ENCODE results near the gene FDX2. TPM values are rescaled to one million over a fixed set of nuclear protein-coding genes. Genes with fewer than 3 reads are reported as not detected.
A peak's percentile ranks its signal among the peaks of the same experiment; 100 is the strongest.

FDX2 gene
- total RNA-seq, 3 donors from 2014 or later, result 7.9 to 15.1 (median 9.7) TPM

GRCh38 chr19:10335352-10335985 is 19.7 kb upstream of the FDX2 start:
- intact Hi-C loops (cut with DNase I, micrococcal nuclease), result no loop called here
- no peak overlapping the region for H3K4me3 ChIP-seq
- DNase-seq, result peak in 1 of 3 donors; percentile 56

GRCh38 chr19:10334588-10335351 is 19.0 kb upstream of the FDX2 start:
- Histone ChIP-seq H3K4me3 (peak overlapping the region; percentile 22), H3K9me3 (no peaks in the 10 kb centered on the region), H3K4me1 (ENCODE audit: low read depth) (peaks cover 19% of the 10 kb centered on the region), H3K36me3 (ENCODE audit: low read depth) (no peaks in the 10 kb centered on the region)
- peak; percentile 96 to 99 (median 98) for DNase-seq
- ATAC-seq, result peak; percentile 77
- no peak for TF ChIP-seq CTCF (IDR thresholded peaks at IDR 0.05)
- intact Hi-C loops (cut with DNase I, micrococcal nuclease), result no loop called here

More at GRCh38 chr19:10335352-10335985, 19.7 kb upstream of the FDX2 start:
- no peaks in the 10 kb centered on the region for H3K9me3 ChIP-seq
- no peak for ATAC-seq
- no peak for TF ChIP-seq CTCF (IDR thresholded peaks at IDR 0.05)
- no peaks in the 10 kb centered on the region for H3K36me3 ChIP-seq (ENCODE audit: low read depth)
- H3K4me1 ChIP-seq (ENCODE audit: low read depth), result peaks cover 19% of the 10 kb centered on the region

- Histone ChIP-seq H3K9me3 (no peaks in the 10 kb centered on the region), H3K36me3 (ENCODE audit: low read depth) (peaks cover 3% of the 10 kb centered on the region), H3K4me3 (peak overlapping the region; percentile 22), H3K4me1 (ENCODE audit: low read depth) (peaks cover 19% of the 10 kb centered on the region)
- DNase-seq, result peak in 1 of 3 donors; percentile 56
- ATAC-seq, result peak; percentile 6
- intact Hi-C loops (cut with DNase I, micrococcal nuclease), result no loop called here
- no peak for TF ChIP-seq CTCF (IDR thresholded peaks at IDR 0.05)
Observed at GRCh38 chr19:10333758-10334587, 18.2 kb upstream of the FDX2 start.

GRCh38 chr19:10332965-10333757 is 17.3 kb upstream of the FDX2 start, which contains the start of gene RAVER1:
TSS of gene RAVER1 (minus strand) at chr19:10333529. CDS start at chr19:10333507, 22 bp downstream.
- Histone ChIP-seq H3K9me3 (no peaks in the 10 kb centered on the region), H3K4me3 (peak within 1 kb of the TSS; percentile 75), H3K36me3 (ENCODE audit: low read depth) (peaks cover 6% of the 10 kb centered on the region), H3K4me1 (ENCODE audit: low read depth) (peaks cover 19% of the 10 kb centered on the region)
- TF ChIP-seq CTCF (IDR thresholded peaks at IDR 0.05), result no peak
- intact Hi-C loops (cut with DNase I, micrococcal nuclease), result no loop called here
- ATAC-seq (peak; percentile 90), DNase-seq (peak; percentile 98 to 99 (median 99))

Data from mucosa of descending colon (tissue), 3 donors.